Measurements from ENCODE around the gene PLK2.

DNA sequence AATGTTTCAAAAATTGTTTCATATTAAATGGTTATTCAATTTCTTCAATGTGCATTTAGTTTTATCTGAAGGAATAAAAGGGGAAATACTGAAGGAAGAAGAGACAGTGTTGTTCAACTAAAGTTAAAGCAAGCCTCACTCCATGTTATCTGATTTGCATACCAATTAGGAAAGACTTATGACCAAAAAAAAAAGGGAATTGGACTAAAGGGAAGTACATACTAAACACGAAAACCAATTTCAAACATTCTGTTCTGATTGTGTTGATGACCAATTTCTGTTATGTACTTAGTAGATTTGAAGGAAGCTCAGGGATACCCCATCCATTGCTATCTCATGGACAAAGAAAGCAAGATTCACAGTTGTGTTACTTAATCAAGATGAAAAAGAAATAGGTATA, 26.4 kb upstream of the PLK2 start:
- TF ChIP-seq POLR2A (IDR thresholded peaks at IDR 0.05) (no peak), POLR2AphosphoS5 (IDR thresholded peaks at IDR 0.05) (no peak)
- TF ChIP-seq, protein P1, sequence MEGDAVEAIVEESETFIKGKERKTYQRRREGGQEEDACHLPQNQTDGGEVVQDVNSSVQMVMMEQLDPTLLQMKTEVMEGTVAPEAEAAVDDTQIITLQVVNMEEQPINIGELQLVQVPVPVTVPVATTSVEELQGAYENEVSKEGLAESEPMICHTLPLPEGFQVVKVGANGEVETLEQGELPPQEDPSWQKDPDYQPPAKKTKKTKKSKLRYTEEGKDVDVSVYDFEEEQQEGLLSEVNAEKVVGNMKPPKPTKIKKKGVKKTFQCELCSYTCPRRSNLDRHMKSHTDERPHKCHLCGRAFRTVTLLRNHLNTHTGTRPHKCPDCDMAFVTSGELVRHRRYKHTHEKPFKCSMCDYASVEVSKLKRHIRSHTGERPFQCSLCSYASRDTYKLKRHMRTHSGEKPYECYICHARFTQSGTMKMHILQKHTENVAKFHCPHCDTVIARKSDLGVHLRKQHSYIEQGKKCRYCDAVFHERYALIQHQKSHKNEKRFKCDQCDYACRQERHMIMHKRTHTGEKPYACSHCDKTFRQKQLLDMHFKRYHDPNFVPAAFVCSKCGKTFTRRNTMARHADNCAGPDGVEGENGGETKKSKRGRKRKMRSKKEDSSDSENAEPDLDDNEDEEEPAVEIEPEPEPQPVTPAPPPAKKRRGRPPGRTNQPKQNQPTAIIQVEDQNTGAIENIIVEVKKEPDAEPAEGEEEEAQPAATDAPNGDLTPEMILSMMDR (IDR thresholded peaks at IDR 0.05): no peak
